Measurements from ENCODE around the gene KMT5C.

Gene KMT5C

DNA sequence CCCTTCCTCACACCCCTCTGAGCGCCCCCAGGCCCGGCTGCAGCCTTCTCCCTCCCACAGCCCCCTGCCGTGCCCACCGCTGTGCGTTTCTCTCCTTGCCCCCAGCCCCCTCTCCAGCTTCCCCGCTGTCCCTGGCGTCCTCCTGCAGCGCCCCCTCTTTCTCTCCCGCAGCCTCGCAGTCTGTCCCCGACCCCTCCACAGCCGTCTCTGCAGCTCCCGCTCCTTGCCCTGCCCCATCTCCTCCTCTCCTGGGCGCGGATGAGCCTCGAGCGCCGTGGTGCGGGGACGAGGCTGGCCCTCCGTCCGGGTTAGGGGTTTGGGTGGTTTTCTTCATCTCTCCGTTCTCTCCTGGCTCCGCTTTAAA is 1.1 kb downstream of the KMT5C start:
- Histone ChIP-seq H3K27me3 (replicated peaks; ENCODE audit: control insufficient read depth, insufficient read depth, low read length) (no peaks in the 10 kb centered on the region), H3K36me3 (ENCODE audit: control insufficient read depth, insufficient read depth, low read length) (no peaks in the 10 kb centered on the region; the same call in none of the 2 replicates), H3K4me3 (replicated peaks; ENCODE audit: low read depth, low read length) (peak overlapping the region; percentile 71)
- DNase-seq (ENCODE audit: extremely low read depth, insufficient read length) = no peak
- TF ChIP-seq, protein P1, sequence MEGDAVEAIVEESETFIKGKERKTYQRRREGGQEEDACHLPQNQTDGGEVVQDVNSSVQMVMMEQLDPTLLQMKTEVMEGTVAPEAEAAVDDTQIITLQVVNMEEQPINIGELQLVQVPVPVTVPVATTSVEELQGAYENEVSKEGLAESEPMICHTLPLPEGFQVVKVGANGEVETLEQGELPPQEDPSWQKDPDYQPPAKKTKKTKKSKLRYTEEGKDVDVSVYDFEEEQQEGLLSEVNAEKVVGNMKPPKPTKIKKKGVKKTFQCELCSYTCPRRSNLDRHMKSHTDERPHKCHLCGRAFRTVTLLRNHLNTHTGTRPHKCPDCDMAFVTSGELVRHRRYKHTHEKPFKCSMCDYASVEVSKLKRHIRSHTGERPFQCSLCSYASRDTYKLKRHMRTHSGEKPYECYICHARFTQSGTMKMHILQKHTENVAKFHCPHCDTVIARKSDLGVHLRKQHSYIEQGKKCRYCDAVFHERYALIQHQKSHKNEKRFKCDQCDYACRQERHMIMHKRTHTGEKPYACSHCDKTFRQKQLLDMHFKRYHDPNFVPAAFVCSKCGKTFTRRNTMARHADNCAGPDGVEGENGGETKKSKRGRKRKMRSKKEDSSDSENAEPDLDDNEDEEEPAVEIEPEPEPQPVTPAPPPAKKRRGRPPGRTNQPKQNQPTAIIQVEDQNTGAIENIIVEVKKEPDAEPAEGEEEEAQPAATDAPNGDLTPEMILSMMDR (IDR thresholded peaks at IDR 0.05; ENCODE audit: insufficient read depth, low read length, poor library complexity, severe bottlenecking) = peak; percentile 31

DNA sequence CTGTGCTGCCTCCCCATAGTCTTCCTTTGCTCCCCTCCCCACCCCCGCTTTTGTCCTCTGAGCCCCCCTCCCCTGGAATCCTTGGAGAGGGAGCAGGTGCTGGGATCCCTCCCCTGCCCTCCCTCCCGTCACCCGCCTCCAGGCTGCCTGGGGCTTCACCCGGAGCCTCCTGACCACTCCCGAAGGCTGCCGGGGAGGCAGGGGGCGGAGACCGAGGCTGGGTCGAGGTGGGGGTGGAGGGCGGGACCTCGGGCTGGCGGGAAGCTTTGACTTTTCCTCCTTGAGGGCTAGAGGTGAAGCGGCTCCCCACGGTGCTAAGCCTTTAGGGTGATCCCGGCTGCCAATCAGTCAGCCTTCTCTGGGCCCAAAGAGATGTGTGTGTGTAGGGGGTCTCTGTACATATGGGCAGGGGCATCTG is 1.5 kb downstream of the KMT5C start:
- peak overlapping the region; percentile 71 for H3K4me3 ChIP-seq (replicated peaks; ENCODE audit: low read depth, low read length)
- TF ChIP-seq, protein P1 (IDR thresholded peaks at IDR 0.05; ENCODE audit: insufficient read depth, low read length, poor library complexity, severe bottlenecking) = no peak
- no peaks in the 10 kb centered on the region; the same call in none of the 2 replicates for H3K36me3 ChIP-seq (ENCODE audit: control insufficient read depth, insufficient read depth, low read length)
- no peaks in the 10 kb centered on the region for H3K27me3 ChIP-seq (replicated peaks; ENCODE audit: control insufficient read depth, insufficient read depth, low read length)
- DNase-seq (ENCODE audit: extremely low read depth, insufficient read length) = peak; percentile 54

GRCh38 chr19:55341595-55342531 is 2.2 kb downstream of the KMT5C start:
- Histone ChIP-seq H3K36me3 (ENCODE audit: control insufficient read depth, insufficient read depth, low read length) (no peaks in the 10 kb centered on the region; the same call in none of the 2 replicates), H3K4me3 (replicated peaks; ENCODE audit: low read depth, low read length) (peak overlapping the region; percentile 71; the same call in 1 of the 2 replicates), H3K27me3 (replicated peaks; ENCODE audit: control insufficient read depth, insufficient read depth, low read length) (no peaks in the 10 kb centered on the region)
- TF ChIP-seq, protein P1 (IDR thresholded peaks at IDR 0.05; ENCODE audit: insufficient read depth, low read length, poor library complexity, severe bottlenecking) = no peak
- DNase-seq (ENCODE audit: extremely low read depth, insufficient read length) = no peak

- Histone ChIP-seq H3K36me3 (ENCODE audit: control insufficient read depth, insufficient read depth, low read length) (peaks cover 2% of the 10 kb centered on the region), H3K27me3 (replicated peaks; ENCODE audit: control insufficient read depth, insufficient read depth, low read length) (no peaks in the 10 kb centered on the region), H3K4me3 (replicated peaks; ENCODE audit: low read depth, low read length) (no peak overlapping the region)
- TF ChIP-seq, protein P1 (IDR thresholded peaks at IDR 0.05; ENCODE audit: insufficient read depth, low read length, poor library complexity, severe bottlenecking) = no peak
- DNase-seq (ENCODE audit: extremely low read depth, insufficient read length) = no peak
Measured at GRCh38 chr19:55344444-55344843, 4.8 kb downstream of the KMT5C start.

GRCh38 chr19:55345101-55345817 is 5.6 kb downstream of the KMT5C start:
- TF ChIP-seq, protein P1 (IDR thresholded peaks at IDR 0.05; ENCODE audit: insufficient read depth, low read length, poor library complexity, severe bottlenecking) = no peak

More at GRCh38 chr19:55345101-55345817, 5.6 kb downstream of the KMT5C start:
- DNase-seq (ENCODE audit: extremely low read depth, insufficient read length) = no peak
- H3K4me3 ChIP-seq (replicated peaks; ENCODE audit: low read depth, low read length) = no peak overlapping the region
- H3K27me3 ChIP-seq (replicated peaks; ENCODE audit: control insufficient read depth, insufficient read depth, low read length) = no peaks in the 10 kb centered on the region
- peaks cover 2% of the 10 kb centered on the region for H3K36me3 ChIP-seq (ENCODE audit: control insufficient read depth, insufficient read depth, low read length)
